Activated naive CD4-positive, alpha-beta T cell treated with Interleukin-2 at 50 U/mL for 16 hours (primary cell): Measurements from ENCODE around the gene ALPP.

Experiments
- DNase-seq: peaks from one replicate; pipeline ENCODE4 v3.0.0-alpha.2; 2020

The ALPP gene

GRCh38 chr2:232431705-232432590 lies 53.4 kb downstream of the ALPP start:
- DNase-seq = no peak
